Tibial nerve (tissue), 4 donors: ENCODE results near the gene PGRMC1. TPM values are rescaled to one million over a fixed set of nuclear protein-coding genes. Genes with fewer than 3 reads are reported as not detected.

Source experiments
- DNase-seq, 2 donors: peaks; one replicate each; pipeline ENCODE4 v3.0.0-alpha.2; 2019; ENCODE audit warnings: low spot score in 2 of 2
- H3K27ac ChIP-seq, 4 donors: fragments of 200-600 bp; sonication (generic) in 3 of 4; one replicate each; pipeline ENCODE4 v1.5.1; 2017 to 2019; ENCODE audit warnings: mild to moderate bottlenecking in 1 of 4
- H3K27me3 ChIP-seq, 2 donors: fragments of 200-600 bp; sonication (generic) in 1 of 2; one replicate each; pipeline versions ENCODE4 v1.5.1 to v1.6.0; 2017 to 2019
- H3K36me3 ChIP-seq, 3 donors: fragments of 200-600 bp; sonication (generic); one replicate each; pipeline ENCODE4 v1.5.1; 2018 to 2019
- H3K4me1 ChIP-seq, 4 donors: fragments of 200-600 bp; sonication (generic) in 3 of 4; one replicate each; pipeline ENCODE4 v1.5.1; 2017 to 2019
- H3K4me3 ChIP-seq, 4 donors: fragments of 200-600 bp; sonication (generic) in 3 of 4; one replicate each; pipeline ENCODE4 v1.5.1; 2017 to 2019; ENCODE audit warnings: mild to moderate bottlenecking in 1 of 4, moderate library complexity in 1 of 4
- H3K9me3 ChIP-seq, 4 donors: fragments of 200-600 bp; sonication (generic) in 3 of 4; one replicate each; pipeline ENCODE4 v1.5.1; 2017 to 2019
- CTCF ChIP-seq, 5 experiments: fragments of 200-600 bp in 3 of 5; fragments of 450-650 bp in 2 of 5; sonication (generic) in 3 of 5; IDR thresholded peaks; one replicate each; pipeline ENCODE4 v1.5.1; 2016 to 2019; ENCODE audit warnings: antibody characterized with exemption in 5 of 5, mild to moderate bottlenecking in 3 of 5, moderate library complexity in 2 of 5
- EP300 ChIP-seq, 2 donors: sonication (generic); formaldehyde crosslinking; IDR thresholded peaks; one replicate each; pipeline ENCODE4 v1.6.1; 2017; ENCODE audit warnings: antibody characterized with exemption in 2 of 2, mild to moderate bottlenecking in 1 of 2
- POLR2A ChIP-seq, 2 donors: fragments of 450-650 bp; IDR thresholded peaks; one replicate each; pipeline ENCODE4 v1.6.1; 2017; ENCODE audit warnings: antibody characterized with exemption in 2 of 2, mild to moderate bottlenecking in 2 of 2, moderate library complexity in 2 of 2
- WGBS, 2 donors: methylation state at CpG; one replicate each; pipeline ENCODE4 v1.1.5; 2018; 5-methylcytosine and 5-hydroxymethylcytosine counted together
- total RNA-seq, 4 donors: library from RNA; depleted of rRNA; stranded (reverse); fragments of >200 nt; gene quantifications; one replicate each; pipeline ENCODE4 v1.1.0, GENCODE V29; 2016

The PGRMC1 gene
- 100 to 1,000 TPM; 151 to 201 (median 169) TPM for total RNA-seq

GRCh38 chrX:119235872-119236622, at the start of gene PGRMC1:
TSS of gene PGRMC1 (plus strand) at chrX:119236285. CDS start at chrX:119236364, 79 bp downstream.
- Histone ChIP-seq H3K27me3 (peaks cover 0 to 8% of the 10 kb centered on the region in 2 donors), H3K4me3 (peak within 1 kb of the TSS; percentile 43 to 87 (median 76)), H3K9me3 (no peaks in the 10 kb centered on the region), H3K4me1 (peaks cover 0 to 24% (median 3%) of the 10 kb centered on the region in 4 donors), H3K36me3 (no peaks in the 10 kb centered on the region), H3K27ac (peak within 1 kb of the TSS; percentile 58 to 94 (median 93))
- WGBS, 2 donors = 0 to 55% methylated on average over 9 to 68 of the region's 82 CpGs
- DNase-seq = peak; percentile 70 to 72
- TF ChIP-seq CTCF (IDR thresholded peaks at IDR 0.05) = no peak
- peak in 1 of 2 donors; percentile 97 for TF ChIP-seq EP300 (IDR thresholded peaks at IDR 0.05)
- peak; percentile 68 to 84 for TF ChIP-seq POLR2A (IDR thresholded peaks at IDR 0.05)

- H3K9me3 ChIP-seq = no peaks in the 10 kb centered on the region
- H3K4me1 ChIP-seq = no peaks in the 10 kb centered on the region
- no peak overlapping the region for H3K4me3 ChIP-seq
- no peak overlapping the region for H3K27ac ChIP-seq
- 66 to 69% methylated on average over 8 of the region's 8 CpGs for WGBS, 2 donors
- H3K27me3 ChIP-seq = no peaks in the 10 kb centered on the region
- H3K36me3 ChIP-seq = no peaks in the 10 kb centered on the region
- DNase-seq = no peak
- no peak for TF ChIP-seq POLR2A (IDR thresholded peaks at IDR 0.05)
- no peak for TF ChIP-seq EP300 (IDR thresholded peaks at IDR 0.05)
- no peak for TF ChIP-seq CTCF (IDR thresholded peaks at IDR 0.05)
Measured at GRCh38 chrX:119186763-119187162, 49.3 kb upstream of the PGRMC1 start.

- Histone ChIP-seq H3K27ac (no peak overlapping the region), H3K4me1 (no peaks in the 10 kb centered on the region), H3K36me3 (no peaks in the 10 kb centered on the region), H3K4me3 (no peak overlapping the region), H3K27me3 (no peaks in the 10 kb centered on the region), H3K9me3 (no peaks in the 10 kb centered on the region)
- DNase-seq = no peak
- TF ChIP-seq CTCF (IDR thresholded peaks at IDR 0.05) (no peak), POLR2A (IDR thresholded peaks at IDR 0.05) (no peak), EP300 (IDR thresholded peaks at IDR 0.05) (no peak)
- 91 to 92% methylated on average over 4 of the region's 4 CpGs for WGBS, 2 donors
Measured at GRCh38 chrX:119187298-119187697, 48.8 kb upstream of the PGRMC1 start.

GRCh38 chrX:119189115-119189514, 47.0 kb upstream of the PGRMC1 start:
- Histone ChIP-seq H3K27me3 (no peaks in the 10 kb centered on the region), H3K9me3 (no peaks in the 10 kb centered on the region), H3K4me1 (no peaks in the 10 kb centered on the region), H3K27ac (no peak overlapping the region), H3K4me3 (no peak overlapping the region), H3K36me3 (no peaks in the 10 kb centered on the region)
- TF ChIP-seq EP300 (IDR thresholded peaks at IDR 0.05) = no peak
- no peak for TF ChIP-seq CTCF (IDR thresholded peaks at IDR 0.05)
- no peak for TF ChIP-seq POLR2A (IDR thresholded peaks at IDR 0.05)
- 94 to 96% methylated on average over 3 of the region's 3 CpGs for WGBS, 2 donors
- no peak for DNase-seq

GRCh38 chrX:119189595-119189994, 46.5 kb upstream of the PGRMC1 start:
- H3K4me3 ChIP-seq = no peak overlapping the region
- no peaks in the 10 kb centered on the region for H3K27me3 ChIP-seq
- 51 to 73% methylated on average over 2 to 4 of the region's 4 CpGs for whole genome bisulfite sequencing, 2 donors
- H3K36me3 ChIP-seq = no peaks in the 10 kb centered on the region
- peak; percentile 30 to 35 for DNase-seq
- TF ChIP-seq CTCF (IDR thresholded peaks at IDR 0.05) (no peak), EP300 (IDR thresholded peaks at IDR 0.05) (peak in 1 of 2 donors; percentile 30)
- no peaks in the 10 kb centered on the region for H3K4me1 ChIP-seq
- no peaks in the 10 kb centered on the region for H3K9me3 ChIP-seq
- H3K27ac ChIP-seq = peak overlapping the region in 2 of 4 donors; percentile 67 to 70
